Cardiac atrium fibroblast (primary cell): Measurements from ENCODE around the gene ZNF579. TPM values are rescaled to one million over a fixed set of nuclear protein-coding genes. Genes with fewer than 3 reads are reported as not detected.

ENCODE experiments used
- total RNA-seq: library from RNA; depleted of rRNA; stranded (reverse); fragments of >200 nt; gene quantifications from 2 replicates; pipeline ENCODE4 v1.2.3, GENCODE V29; 2015

ZNF579 gene, protein sequence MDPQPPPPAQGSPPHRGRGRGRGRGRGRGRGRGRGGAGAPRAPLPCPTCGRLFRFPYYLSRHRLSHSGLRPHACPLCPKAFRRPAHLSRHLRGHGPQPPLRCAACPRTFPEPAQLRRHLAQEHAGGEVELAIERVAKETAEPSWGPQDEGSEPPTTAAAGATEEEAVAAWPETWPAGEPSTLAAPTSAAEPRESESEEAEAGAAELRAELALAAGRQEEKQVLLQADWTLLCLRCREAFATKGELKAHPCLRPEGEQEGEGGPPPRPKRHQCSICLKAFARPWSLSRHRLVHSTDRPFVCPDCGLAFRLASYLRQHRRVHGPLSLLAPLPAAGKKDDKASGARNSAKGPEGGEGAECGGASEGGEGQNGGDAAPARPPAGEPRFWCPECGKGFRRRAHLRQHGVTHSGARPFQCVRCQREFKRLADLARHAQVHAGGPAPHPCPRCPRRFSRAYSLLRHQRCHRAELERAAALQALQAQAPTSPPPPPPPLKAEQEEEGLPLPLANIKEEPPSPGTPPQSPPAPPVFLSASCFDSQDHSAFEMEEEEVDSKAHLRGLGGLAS
- total RNA-seq = 4.5 and 6.5 TPM in 2 replicates

DNA sequence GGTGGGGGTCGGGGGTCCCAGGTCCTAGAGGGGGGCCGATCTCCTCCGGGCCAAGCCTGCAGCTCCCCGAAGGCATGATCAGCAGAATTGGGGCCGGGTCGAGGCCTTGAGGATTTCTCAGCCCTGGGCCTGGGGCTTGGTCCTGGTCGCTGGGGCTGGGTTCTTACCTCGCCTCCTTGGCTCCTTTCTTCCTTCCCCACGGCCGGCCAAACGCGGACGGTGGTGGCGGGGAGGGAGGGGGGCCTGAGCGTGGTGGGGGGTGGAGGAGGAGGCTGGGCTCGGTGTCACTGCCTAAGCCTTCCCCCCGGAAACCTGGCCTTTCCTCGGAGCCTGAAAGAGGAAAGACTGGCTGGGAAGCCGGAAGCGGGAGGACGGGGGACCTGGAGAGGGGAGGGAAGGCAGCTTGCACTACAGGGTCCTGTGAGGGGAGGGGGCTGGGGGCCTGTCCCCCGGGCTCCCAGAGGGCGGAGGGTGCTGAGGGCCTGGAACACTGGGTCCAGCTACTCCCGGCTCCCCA, at the start of gene ZNF579:
Gene ZNF579 (minus strand): TSS at position 221 of the 517 bp plus-strand sequence. CDS start 1,209 bp downstream, outside the sequence.

GRCh38 chr19:55624109-55625003, 43.7 kb upstream of the ZNF579 start, which contains the start of gene ZNF784:
ZNF784 (minus strand) TSS chr19:55624566; CDS start chr19:55624561, 5 bp downstream.

DNA sequence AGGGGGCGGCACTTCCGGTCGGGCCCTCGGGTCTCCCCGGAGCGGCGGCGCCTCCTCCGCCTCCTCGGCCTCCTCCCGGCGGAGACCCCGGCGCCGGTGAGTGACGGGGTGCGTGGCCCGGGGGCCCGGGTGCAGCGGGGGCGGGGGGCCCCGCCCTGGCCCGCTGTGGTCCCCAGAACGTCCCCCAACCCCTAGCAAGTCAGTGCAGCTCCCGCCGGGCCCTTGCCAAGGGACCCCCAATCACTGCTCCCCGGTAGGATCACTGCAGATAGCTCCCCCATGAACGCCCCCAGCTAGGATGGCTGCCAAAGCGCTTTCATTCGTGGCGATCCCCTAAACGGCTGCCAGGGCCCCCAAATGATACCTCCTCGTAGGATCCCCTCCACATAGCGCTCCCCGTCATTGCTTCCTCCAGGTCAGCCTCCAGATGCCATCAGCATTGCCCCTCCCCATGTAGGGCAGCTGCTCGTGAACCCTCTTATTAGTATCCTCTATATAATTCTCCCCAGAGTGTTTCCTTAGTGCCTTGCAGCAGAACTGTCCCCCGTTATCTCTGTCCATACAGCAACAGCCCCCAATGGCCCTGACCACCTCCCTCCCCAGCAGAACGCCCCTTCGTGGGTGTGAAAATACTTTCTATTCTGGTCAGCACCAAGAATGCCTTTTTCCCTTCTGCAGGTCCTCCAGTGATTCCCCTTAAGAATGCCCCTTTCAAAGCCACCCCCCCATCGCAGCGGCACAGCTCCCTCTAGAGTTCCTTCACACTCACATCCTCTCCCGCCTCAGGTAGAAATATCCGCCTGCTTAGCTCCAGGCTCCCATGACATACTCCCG, 25.2 kb upstream of the ZNF579 start, which contains the start of gene ZNF865:
Gene ZNF865 (plus strand): TSS at position 11 of the 834 bp plus-strand sequence. CDS start 7,972 bp downstream, outside the sequence.

GRCh38 chr19:55599842-55600661, 19.4 kb upstream of the ZNF579 start, which contains the start of gene ZNF524:
ZNF524 (plus strand) TSS chr19:55600288; CDS start chr19:55602113, 1,825 bp downstream.

DNA sequence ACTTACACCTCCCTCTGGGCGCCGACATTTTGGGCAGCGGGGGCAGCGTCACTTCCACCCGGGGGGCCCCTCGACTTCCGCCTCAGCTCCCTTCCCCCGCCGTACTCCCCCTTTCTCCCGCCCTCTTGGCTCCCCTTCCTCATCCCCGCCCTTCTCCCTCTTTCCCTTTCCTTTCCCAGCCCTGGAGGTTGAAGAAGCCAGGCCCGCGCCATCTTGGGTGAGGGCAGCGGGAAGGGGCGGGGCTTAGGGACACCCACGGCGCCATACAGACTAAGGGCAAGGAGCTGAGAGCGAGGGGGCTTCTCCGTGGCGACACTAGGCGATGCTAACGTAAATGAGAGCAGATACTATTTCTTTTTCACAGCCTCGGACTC, 18.8 kb upstream of the ZNF579 start, which contains the start of gene FIZ1:
Gene FIZ1 (minus strand): TSS at position 50 of the 374 bp plus-strand sequence. CDS start 1,652 bp downstream, outside the sequence.

GRCh38 chr19:55545443-55545842, 35.2 kb downstream of the ZNF579 start, which contains the start of gene SBK3:
SBK3 (minus strand) TSS chr19:55545543; CDS start chr19:55545543, 0 bp downstream.

GRCh38 chr19:55536951-55537740, 43.5 kb downstream of the ZNF579 start, which contains the start of gene SBK2:
SBK2 (minus strand) TSS chr19:55537133; CDS start chr19:55536294, 839 bp downstream.

Other genes starting within 250 kb of the ZNF579 start
- gene KMT5C, start 241.0 kb downstream of the ZNF579 start, total RNA-seq = 2.2 and 12.2 TPM in 2 replicates
- not detected in 2 replicates for gene COX6B2, start 226.1 kb downstream of the ZNF579 start, total RNA-seq
- not detected in 2 replicates for gene GARIN5B, start 217.6 kb downstream of the ZNF579 start, total RNA-seq
- 1.6 and 2.9 TPM in 2 replicates for gene IL11, start 210.4 kb downstream of the ZNF579 start, total RNA-seq
- not detected in 2 replicates for gene TMEM190, start 204.0 kb downstream of the ZNF579 start, total RNA-seq
- not detected in 2 replicates for gene TMEM238, start 196.6 kb downstream of the ZNF579 start, total RNA-seq
- 461 and 521 TPM in 2 replicates for gene RPL28, start 194.9 kb downstream of the ZNF579 start, total RNA-seq
- gene UBE2S, start 173.1 kb downstream of the ZNF579 start, total RNA-seq = 40.5 and 48.0 TPM in 2 replicates
- gene SHISA7, start 137.5 kb downstream of the ZNF579 start, total RNA-seq = not detected in 2 replicates
- 94.4 and 116 TPM in 2 replicates for gene ISOC2, start 119.2 kb downstream of the ZNF579 start, total RNA-seq
- gene C19orf85, start 116.1 kb downstream of the ZNF579 start, total RNA-seq = not detected in 2 replicates
- 2.4 and 12.8 TPM in 2 replicates for gene ZNF628, start 104.2 kb downstream of the ZNF579 start, total RNA-seq
- gene NAT14, start 95.7 kb downstream of the ZNF579 start, total RNA-seq = 10.7 and 13.0 TPM in 2 replicates
- gene SSC5D, start 92.4 kb downstream of the ZNF579 start, total RNA-seq = 7.0 and 7.9 TPM in 2 replicates
- not detected in 2 replicates for gene SBK2, start 43.7 kb downstream of the ZNF579 start, total RNA-seq
- not detected in 2 replicates for gene SBK3, start 35.3 kb downstream of the ZNF579 start, total RNA-seq
- gene FIZ1, start 18.7 kb upstream of the ZNF579 start, total RNA-seq = 2.6 and 7.6 TPM in 2 replicates
- gene ZNF524, start 19.4 kb upstream of the ZNF579 start, total RNA-seq = 5.4 and 8.1 TPM in 2 replicates
- 2.9 and 5.8 TPM in 2 replicates for gene ZNF865, start 24.8 kb upstream of the ZNF579 start, total RNA-seq
- 2.9 and 6.1 TPM in 2 replicates for gene ZNF784, start 43.7 kb upstream of the ZNF579 start, total RNA-seq
- gene ZNF580, start 60.2 kb upstream of the ZNF579 start, total RNA-seq = 10.0 and 22.4 TPM in 2 replicates
- gene ZNF581, start 62.8 kb upstream of the ZNF579 start, total RNA-seq = 20.0 and 43.3 TPM in 2 replicates
- gene CCDC106, start 67.4 kb upstream of the ZNF579 start, total RNA-seq = 8.5 and 20.3 TPM in 2 replicates
- gene U2AF2, start 74.2 kb upstream of the ZNF579 start, total RNA-seq = 88.6 and 122 TPM in 2 replicates
- gene EPN1, start 94.4 kb upstream of the ZNF579 start, total RNA-seq = 128 and 139 TPM in 2 replicates
- gene NLRP9, start 157.6 kb upstream of the ZNF579 start, total RNA-seq = not detected in 2 replicates
- not detected in 2 replicates for gene RFPL4A, start 178.2 kb upstream of the ZNF579 start, total RNA-seq
- not detected in 2 replicates for gene RFPL4AL1, start 188.3 kb upstream of the ZNF579 start, total RNA-seq